Measurements from ENCODE around the gene CRTC3.
"Not testable (repeated sequence)": the region's sequence is repeated elsewhere in the genome, so short reads cannot be mapped to it uniquely, and the experiment has no call there.

The CRTC3 gene, protein sequence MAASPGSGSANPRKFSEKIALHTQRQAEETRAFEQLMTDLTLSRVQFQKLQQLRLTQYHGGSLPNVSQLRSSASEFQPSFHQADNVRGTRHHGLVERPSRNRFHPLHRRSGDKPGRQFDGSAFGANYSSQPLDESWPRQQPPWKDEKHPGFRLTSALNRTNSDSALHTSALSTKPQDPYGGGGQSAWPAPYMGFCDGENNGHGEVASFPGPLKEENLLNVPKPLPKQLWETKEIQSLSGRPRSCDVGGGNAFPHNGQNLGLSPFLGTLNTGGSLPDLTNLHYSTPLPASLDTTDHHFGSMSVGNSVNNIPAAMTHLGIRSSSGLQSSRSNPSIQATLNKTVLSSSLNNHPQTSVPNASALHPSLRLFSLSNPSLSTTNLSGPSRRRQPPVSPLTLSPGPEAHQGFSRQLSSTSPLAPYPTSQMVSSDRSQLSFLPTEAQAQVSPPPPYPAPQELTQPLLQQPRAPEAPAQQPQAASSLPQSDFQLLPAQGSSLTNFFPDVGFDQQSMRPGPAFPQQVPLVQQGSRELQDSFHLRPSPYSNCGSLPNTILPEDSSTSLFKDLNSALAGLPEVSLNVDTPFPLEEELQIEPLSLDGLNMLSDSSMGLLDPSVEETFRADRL

DNA sequence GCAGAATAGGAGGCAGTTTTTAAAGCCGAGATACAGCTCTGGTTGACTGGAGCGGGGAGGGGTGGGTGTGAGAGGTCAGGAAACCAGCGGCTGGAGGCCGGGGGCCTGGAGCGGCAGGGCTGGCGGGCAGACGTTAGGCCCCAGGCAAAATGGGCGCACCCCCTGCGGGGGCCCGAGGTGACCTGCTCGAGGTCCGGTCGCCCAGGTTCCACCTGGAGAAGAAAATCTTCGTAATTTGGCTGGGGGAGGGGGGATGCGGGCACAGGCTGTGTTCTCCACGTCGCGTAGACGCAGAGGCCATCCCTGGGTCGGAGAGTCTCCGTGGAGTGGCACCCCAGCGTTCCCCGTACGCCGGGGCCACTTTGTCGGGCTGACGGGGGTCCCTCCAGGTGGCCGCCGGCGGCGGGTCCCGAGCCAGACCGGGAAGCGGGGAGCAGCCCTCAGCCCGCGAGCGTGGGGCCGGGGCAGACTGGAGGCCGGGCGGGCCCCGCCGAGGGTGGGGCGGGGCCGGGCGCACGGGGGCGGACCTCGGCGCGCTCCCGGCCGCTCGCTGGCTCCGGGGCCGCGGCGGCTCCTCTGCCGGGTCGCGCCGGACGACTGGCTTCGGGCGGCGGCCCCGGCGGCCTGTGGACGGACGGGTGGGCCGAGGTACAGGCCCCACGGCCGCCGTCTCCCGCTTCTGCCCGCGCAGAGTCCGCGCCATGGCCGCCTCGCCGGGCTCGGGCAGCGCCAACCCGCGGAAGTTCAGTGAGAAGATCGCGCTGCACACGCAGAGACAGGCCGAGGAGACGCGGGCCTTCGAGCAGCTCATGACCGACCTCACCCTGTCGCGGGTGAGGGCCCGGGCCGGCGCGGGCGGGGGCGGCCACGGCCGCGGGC, at the start of gene CRTC3:
Gene CRTC3 (plus strand): TSS at position 553 of the 879 bp plus-strand sequence. CDS start 149 bp downstream, at position 702.
- peak; percentile 49 for DNase-seq

DNA sequence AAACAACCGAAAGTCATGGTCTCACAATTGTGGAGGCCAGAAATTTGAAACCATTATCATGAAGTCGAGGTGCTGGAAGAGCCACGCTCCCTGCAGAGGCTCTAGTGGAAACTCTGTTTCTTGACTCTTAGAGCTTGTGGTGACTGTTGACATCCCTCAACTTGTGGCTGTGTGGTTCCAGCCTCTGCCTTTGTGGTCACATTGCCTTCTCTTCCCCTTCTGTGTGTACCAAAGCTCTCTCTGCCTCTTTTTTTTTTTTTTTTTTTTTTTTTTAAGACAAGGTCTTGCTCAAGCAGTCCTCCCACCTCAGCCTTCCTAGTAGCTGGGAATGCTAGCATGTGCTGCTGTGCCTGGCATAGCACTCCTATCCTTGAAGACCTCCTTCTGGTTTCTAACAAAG, 48.7 kb upstream of the CRTC3 start:
- peak; percentile 29 for DNase-seq

DNA sequence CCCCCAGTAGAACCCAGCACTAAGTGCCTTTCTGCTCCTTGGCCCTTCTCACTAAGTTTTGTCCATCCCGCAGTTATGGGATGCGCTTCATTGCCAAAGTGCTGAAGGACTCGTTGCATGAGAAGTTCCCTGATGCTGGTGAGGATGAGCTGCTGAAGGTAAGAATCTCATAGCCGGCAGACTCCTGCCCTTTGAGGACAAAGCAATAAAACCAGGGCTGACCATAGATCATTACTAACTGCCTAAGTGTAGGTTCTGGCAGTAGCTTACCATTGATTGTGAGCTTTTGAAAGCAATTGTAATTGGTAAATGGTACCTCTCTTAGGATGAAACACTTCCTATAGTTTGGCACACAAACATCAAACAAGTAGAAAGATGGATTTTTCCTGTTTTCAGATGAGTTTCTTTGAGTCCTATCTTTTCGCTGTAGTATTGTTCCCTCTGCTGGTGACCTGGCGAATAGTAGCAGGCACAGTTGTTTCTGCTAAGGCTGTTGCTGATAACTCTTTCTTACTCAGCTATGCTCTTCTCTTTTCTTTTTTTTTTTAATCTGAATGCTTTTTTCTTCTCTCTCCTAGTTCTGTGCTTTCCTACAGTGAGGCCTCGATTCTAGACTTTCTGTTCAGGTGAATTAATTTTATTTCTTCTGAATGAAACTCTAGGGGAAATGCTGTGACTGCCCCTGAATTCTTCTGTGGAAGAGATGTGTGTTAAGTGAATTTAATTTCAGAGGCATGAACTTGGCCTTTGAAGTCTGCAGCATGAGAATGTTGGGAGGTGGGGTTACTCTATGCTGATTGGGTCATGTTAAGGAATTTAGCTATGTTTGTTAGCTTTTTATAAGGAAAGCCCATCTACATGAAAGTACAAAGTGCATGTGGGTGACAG, 47.4 kb upstream of the CRTC3 start:
- DNase-seq, result peak; percentile 25

DNA sequence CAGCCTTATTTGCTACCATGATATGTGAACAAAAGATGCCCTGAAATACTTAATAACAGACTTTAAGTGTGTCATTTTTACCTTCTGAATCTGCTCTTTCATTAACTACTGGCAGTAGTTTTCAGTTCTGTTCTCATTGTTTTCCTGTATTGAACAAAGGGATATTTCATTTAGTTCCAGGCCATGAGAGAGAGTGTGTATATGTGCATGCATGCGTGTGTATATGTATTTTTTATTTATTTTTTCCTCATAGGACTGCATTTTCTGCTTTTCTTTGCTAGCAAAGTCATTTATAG, 46.8 kb upstream of the CRTC3 start:
- DNase-seq, result no peak

DNA sequence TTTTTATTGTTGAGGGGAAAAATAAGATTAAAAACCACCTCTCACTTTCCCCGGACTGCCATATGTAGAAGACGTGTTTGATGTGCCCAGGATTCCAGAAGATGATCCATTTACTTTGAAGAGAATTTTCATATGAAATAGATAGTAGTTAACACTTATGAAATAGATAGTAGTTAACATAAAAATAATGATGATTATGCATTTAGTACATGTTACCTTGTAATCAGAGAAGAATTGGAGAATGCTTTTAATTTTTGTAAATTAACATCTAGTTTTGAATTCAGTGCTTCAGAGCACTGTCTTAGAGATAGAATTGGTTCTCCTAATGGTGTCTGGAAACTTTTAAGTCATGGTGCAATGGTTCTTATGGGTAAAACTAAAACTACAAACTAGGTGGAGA, 46.1 kb upstream of the CRTC3 start:
- no peak for DNase-seq

DNA sequence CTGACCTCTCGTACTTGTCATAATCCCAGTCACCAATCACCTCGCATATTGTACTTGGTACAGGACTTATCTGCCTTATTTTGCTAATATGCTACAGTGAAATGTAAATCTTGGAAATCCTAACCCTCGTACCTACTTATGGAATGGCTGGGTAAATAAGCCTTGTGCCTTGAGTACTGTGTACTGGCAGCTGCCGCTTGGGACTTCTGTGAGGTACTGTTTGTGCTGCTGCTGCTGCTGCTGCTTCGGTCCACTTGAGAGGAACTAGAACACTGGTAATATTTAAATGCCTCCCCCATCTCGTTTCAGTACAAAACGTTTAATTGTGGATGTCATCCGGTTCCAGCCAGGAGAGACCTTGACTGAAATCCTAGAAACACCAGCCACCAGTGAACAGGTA, 42.5 kb upstream of the CRTC3 start:
- DNase-seq, result no peak

DNA sequence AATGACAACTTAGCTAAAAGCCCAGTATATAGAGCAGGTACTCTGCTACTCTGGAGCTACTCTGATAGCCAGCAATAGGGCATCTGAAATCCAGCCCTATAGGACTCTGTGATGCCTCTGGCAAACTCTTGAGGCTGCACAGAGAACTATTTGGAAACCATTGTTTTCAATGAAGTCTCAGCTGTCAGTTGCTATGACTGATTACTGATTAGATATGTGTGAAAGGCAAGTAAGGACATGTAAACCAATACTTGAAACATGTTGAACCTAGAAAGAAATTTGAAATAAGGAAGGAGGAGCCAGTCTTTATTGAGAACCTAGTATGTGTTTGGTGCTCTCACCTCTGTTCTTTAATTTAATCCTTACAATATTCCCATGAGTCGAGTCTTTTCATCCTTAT, 40.2 kb upstream of the CRTC3 start:
- DNase-seq, result no peak

DNA sequence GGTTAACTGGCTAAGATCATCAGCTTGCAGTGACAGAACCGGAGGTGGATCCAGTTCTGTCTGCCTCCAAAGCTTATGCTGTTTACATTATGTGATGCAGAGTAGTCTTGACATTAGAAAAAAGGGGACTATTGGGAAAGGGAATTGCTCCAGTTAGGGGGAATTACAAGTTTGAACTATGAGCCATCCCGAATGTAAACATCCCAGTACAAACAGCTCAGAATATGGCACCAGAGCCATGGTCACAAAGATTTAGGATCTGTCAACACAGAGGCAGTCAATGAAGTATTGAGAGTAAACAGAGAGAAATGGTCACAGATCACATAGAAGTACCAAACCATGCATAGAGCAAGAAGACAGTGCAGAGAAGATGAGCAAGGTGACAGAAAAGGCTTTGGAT, 39.8 kb upstream of the CRTC3 start:
- no peak for DNase-seq

DNA sequence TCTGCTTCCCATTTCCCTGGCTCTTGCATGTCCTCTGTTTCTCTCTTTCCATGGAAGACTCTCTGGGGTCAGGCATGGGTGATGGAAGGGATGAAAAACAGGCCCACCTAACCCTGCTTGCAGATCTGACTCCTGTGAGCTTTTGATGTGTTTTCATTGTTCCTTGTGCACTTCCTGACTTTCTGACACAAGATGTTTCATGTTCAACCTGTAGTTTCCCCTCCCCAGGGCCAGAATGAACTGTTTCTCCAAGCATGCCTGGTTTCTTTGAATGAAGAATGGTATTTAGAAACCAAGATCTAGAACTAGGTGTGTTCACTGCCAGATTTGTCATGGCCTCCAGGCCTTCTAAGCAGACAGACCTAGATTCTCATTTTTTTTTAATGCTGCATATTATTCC, 36.1 kb upstream of the CRTC3 start:
- DNase-seq, result no peak

DNA sequence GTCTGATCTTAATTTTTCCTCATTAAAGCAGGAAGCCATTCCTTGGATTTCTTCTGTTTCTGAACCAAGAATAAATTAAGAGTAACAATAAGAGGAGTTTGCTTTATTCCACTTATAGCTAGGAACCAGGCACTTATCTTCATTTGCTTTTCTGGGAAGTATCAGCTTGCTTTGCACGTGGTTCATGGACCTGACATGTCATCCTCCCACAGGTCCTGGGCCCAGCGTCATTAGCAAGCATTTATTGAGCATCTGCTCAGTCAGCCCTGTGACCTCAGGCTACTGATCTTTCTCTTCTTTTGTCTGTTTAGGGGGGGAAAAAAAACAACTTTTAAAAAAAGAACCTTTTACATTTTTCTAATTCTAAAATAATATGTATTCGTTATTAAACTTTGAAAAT, 34.7 kb upstream of the CRTC3 start:
- DNase-seq, result no peak

DNA sequence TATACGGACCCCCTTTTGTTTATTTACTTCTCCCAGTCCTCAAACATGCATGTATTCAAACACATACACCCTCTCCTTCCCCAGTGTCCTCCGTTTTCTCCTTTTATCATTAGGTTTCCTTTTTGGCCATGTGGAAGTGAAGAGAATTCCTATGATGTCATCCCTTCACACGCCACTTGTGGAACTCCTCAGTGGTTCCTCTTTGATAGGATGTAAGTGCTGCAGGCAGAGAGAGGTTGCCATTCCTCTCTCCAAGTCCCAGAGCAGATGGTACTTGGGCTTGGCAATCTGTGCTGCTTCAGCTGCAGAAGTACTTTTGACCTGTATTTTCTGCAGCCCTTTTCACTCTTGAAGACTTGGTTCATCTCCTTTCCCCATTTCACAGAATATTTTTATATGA, 32.9 kb upstream of the CRTC3 start:
- no peak for DNase-seq

DNA sequence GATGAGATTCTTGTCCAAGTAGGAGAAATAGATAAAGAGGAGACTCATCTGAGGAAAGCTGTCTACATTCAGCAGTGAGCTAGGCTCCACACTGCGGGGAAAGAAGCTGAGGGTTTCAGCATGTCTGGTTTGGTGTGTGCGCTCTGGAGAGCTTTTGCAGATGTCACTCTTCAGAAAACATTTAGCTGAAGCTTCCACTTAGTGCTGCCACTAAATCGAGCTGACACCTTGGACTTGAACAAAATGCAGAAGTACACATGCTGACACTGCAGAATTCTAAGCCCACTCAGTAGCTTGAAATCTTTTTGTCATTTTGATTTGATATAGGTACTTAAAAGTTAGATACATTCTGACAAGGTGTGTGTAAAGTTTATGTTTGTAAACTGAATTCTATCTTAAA, 32.3 kb upstream of the CRTC3 start:
- DNase-seq, result no peak

DNA sequence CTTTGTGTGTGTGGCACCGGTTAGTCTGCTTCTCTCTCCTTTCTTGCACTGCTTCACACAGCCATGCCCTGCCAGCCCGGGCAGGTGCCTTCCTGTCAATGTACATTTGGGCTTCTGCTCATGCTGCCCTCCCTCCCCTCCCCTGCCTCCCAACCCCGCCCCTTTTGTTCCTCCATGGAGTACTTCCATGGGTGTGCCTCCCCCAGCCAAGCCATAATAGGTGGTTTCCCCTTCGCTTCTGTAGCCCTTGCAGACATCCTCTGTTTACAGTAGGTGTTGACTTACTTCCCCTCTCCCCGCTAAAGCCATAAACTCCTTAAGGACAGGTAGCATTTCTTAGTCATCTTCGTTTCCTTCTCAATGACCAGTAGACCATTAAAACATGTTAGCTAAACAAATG, 31.8 kb upstream of the CRTC3 start:
- DNase-seq, result no peak

DNA sequence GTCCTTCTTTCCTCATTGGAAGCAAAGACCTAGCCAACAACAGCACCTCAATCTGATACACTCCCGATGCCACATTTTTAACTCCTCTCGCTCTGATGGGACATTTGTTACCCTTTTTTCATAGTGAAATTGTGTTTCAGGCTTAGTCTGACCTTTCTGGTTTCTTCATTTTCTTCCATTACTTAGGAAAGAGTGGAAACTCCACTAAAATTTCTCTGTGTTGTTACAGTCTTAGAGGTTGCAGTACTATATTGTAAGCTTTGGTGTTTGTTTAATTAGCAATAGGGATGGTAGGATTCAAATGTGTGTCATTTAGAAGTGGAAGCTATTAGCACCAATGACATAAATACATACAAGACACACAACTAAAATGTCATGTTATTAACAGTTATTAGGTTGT, 29.6 kb upstream of the CRTC3 start:
- DNase-seq, result no peak

DNA sequence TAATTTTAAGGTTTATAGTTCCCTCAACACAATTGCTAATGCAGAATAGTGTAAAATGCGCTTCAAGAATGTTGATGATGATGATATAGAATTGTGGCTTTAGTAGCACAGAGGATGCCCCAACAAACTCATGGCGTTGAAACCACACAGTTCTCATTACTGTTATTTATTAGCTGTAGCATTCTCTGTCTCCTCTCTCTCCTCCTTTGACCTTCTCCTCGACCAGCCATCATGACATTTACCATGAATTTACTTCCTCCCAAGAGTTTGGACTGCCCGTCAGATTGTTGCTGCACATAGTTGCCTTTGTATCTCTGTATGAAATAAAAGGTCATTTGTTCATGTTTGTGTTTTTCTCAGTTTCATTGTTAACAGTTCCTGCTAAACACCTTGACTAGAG, 27.8 kb upstream of the CRTC3 start:
- DNase-seq, result no peak

DNA sequence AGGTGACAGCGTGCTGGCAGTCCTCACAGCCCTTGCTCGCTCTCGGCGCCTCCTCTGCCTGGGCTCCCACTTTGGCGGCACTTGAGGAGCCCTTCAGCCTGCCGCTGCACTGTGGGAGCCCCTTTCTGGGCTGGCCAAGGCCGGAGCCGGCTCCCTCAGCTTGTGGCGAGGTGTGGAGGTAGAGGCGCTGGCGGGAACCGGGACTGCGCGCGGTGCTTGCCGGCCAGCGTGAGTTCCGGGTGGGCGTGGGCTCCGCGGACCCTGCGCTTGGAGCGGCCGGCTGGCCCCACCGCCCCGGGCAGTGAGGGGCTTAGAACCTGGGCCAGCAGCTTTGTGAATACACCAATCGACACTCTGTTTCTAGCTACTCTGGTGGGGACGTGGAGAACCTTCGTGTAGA, 18.9 kb upstream of the CRTC3 start:
- DNase-seq, result not testable (repeated sequence)

DNA sequence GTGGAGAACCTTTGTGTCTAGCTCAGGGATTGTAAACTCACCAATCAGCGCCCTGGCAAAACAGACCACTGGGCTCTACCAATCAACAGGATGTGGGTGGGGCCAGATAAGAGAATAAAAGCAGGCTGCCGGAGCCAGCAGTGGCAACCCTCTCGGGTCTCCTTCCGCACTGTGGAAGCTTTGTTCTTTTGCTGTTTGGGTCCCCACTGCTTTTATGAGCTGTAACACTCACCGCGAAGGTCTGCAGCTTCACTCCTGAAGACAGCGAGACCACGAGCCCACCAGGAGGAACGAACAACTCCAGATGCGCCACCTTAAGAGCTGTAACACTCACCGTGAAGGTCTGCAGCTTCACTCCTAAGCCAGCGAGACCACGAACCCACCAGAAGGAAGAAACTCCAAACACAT, 18.5 kb upstream of the CRTC3 start:
- peak; percentile 5 for DNase-seq

DNA sequence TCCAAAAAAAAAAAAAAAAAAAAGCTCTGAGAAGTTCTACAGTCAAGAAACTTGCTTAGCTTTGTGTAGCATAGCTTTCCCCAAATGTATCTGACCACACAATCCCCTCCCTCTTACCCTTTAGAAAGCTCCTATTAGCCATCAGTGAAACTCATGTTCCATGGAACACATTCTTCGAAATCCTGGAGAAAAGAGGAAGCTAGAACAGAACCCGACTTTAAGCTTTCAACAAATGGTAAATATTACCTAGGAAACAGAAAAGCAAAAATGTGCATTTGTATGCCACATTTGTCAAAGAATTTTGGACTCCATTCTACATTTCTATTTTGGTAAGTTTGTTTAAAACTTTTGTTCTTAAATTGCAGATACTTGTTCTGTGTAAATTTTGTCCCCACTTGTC, 17.4 kb upstream of the CRTC3 start:
- DNase-seq, result no peak

DNA sequence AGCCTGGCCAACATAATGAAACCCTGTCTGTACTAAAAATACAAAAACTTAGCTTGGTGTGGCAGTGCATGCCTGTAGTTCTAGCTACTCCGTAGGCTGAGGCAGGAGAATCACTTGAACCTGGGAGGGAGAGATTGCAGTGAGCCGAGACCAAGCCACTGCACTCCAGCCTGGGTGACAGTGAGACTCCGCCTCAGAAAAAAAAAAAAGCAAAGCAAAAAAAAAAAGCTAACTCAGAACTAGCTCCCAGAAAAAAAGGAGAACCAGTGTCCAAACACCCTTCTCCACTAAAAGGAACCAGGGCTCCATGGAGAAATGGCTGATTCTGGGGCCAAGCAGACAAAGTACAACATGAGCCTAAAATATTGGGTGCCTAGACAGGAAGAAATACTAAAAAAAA, 16.7 kb upstream of the CRTC3 start:
- DNase-seq, result no peak

DNA sequence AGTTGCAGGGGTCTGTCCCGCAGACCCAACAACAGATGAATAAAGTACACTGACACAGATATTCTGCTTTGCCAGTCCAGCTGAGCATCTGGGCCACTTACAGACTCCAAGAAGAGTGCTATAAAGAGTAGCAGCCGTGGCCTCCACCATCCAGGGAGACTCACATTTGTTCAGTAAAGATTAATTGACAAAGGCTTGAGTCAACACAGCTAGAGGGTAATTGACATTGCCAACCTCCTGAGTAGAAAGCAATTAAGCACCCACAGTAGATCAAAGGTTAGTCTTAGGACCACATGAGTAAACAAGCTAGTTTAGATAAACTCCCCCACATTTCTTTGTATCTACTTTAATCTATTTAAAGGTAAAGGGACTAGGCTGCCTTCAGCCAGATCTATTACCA, 16.3 kb upstream of the CRTC3 start:
- DNase-seq, result no peak

DNA sequence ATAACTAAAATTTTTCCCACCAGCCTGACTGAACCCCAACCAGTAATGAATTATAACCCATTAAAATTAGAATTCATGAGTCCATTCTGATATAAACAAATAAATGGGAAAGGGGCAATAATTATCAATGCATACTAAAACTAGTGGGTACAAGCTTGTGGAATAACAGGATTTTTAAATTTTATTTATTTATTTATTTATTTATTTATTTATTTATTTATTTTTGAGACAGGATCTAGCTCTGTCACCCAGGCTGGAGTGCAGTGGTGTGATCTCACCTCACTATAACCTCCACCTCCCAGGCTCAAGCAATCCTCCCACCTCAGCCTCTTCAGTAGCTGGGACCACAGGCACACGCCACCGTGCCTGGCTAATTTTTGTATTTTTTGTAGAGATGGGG, 15.8 kb upstream of the CRTC3 start:
- not testable (repeated sequence) for DNase-seq

DNA sequence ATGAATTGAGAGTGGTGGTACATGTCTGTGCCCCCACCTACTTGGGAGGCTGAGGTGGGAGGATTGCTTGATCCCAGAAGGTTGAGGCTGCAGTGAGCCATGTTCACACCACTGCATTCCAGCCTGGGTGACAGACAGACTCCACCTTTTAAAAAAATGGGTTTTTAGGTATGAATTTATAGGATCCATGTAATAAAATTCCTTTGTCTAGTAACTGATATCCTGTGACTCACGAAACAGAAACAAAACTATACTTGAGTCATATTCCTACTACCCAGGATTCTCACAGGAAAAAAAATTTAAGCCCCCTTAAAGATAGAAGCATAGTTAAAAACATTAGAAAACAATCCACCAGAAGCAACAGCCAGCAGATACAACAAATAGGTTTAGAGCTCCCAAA, 10.0 kb upstream of the CRTC3 start:
- DNase-seq, result no peak

DNA sequence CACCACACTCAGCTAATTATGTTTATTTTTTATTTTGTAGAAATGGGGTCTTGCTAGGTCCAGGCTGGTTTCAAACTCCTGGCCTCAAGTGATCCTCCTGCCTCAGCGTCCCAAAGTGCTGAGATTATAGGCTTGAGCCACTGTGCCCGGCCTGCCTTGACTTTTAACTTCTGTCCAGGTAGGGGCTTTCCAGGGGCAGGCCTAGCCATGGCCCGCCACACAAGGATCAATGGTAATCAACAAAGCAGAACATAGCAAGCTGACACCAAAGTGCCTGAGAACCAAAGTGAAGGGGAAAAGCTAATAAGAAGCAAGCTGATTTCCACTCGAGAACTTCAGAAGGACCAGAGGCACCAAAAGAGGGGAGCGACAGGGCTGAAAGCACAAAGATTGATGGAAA, 9.4 kb upstream of the CRTC3 start:
- no peak for DNase-seq
